Right lobe of liver (tissue), 4 donors: ENCODE measurements around the gene ATP5PD.

Experiments used
- CTCF ChIP-seq, 4 donors: fragments of 200-600 bp in 3 of 4; fragments of 450-650 bp in 1 of 4; IDR thresholded peaks; one replicate each; pipeline versions ENCODE4 v1.5.1 to v1.8.0; 2016 to 2022; ENCODE audit warnings: antibody characterized with exemption in 4 of 4, mild to moderate bottlenecking in 2 of 4
- POLR2A ChIP-seq: fragments of 450-650 bp; IDR thresholded peaks from one replicate; pipeline ENCODE4 v1.6.1; 2017; ENCODE audit warnings: antibody characterized with exemption, mild to moderate bottlenecking
- donor health status: DM: no; HTN: no; CAD: no.
- donor health status: DM: no; HTN: no; CAD: no.
- donor health status: DM: no; HTN: yes; CAD: no.

DNA sequence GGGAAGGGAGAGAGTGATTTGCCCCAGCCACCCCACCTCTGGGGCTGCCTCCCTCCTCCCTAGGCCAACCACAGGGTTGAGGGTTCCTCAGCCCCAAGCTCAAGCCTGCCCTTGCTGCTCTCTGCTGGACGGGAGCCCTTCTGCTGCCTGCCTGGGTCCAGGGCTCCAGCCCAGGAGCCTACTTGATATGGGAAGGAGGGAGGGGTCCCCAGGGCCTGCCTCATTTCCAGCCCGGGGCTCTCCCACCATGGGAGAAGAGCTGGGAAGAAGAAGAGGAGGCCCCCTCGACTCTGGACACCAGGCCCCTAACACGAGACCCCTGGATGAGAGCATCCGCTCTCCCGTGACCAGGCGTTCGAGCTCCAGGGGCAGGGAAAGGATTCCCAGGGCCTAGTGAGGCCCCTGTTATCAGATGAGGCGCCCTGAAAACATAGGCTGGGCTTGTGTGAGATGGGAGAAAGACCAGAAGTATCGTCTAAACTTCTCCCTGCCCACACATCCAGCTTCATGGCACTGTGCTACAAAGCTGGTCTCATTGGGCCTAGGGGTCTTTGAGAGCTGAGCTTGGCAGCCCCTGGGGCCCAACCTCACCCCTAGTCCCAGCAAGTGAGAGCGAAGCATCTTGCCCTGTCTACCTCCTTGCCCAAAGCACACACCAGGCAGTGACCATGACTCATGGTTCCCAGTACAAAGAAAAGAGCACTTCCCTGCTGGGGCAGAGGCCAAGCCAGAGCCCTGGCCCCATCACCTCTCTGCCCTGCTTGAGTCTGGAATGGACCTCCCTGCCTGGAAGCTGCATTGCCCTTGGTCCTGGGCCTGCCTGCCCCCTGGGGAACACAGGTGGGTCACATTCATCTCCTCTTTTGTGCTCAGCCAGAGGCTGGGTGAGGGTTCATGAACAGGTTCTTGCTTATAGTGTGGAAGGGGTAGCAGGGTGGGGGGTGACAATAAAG lies 42.0 kb upstream of the ATP5PD start:
- TF ChIP-seq CTCF (IDR thresholded peaks at IDR 0.05): no peak
- no peak for TF ChIP-seq POLR2A
